NOMO-1 (cell line): ENCODE measurements around the gene ZC3H10.
"Not testable (repeated sequence)": the region's sequence is repeated elsewhere in the genome, so short reads cannot be mapped to it uniquely, and the experiment has no call there.

ENCODE experiments used
- DNase-seq, 2 experiments: peaks; one replicate each; lab custom pipeline; 2025; ENCODE audit not compliant: unreplicated experiment in 2 of 2; lab: John Stamatoyannopoulos, UW

ZC3H10 gene

GRCh38 chr12:56102683-56103065 lies 15.4 kb upstream of the ZC3H10 start:
- DNase-seq = no peak

- no peak for DNase-seq
These were observed 14.9 kb upstream of the ZC3H10 start for GRCh38 chr12:56103066-56103711.

- DNase-seq = peak in 1 of 2 experiments; percentile 78
These were observed 14.3 kb upstream of the ZC3H10 start for GRCh38 chr12:56103823-56104108.

- DNase-seq = peak; percentile 99 to 100
These were observed 13.8 kb upstream of the ZC3H10 start, which contains the start of gene PA2G4 for GRCh38 chr12:56104109-56104814. Gene PA2G4 (plus strand): TSS chr12:56104559. CDS start chr12:56104738, 179 bp downstream.

GRCh38 chr12:56104815-56105608 lies 13.1 kb upstream of the ZC3H10 start:
- peak in 1 of 2 experiments; percentile 34 for DNase-seq

- no peak for DNase-seq
These were observed 12.5 kb upstream of the ZC3H10 start for GRCh38 chr12:56105609-56105902.

GRCh38 chr12:56107242-56107641 lies 10.8 kb upstream of the ZC3H10 start:
- no peak for DNase-seq

- no peak for DNase-seq
These were observed 7.5 kb upstream of the ZC3H10 start for GRCh38 chr12:56110571-56110970.

GRCh38 chr12:56114084-56114483 lies 4.0 kb upstream of the ZC3H10 start:
- no peak for DNase-seq

- DNase-seq = no peak
These were observed 2.7 kb upstream of the ZC3H10 start for GRCh38 chr12:56115329-56115728.

- peak; percentile 92 to 93 for DNase-seq
These were observed 1.6 kb upstream of the ZC3H10 start, which contains the start of gene RPL41 for GRCh38 chr12:56116267-56117081. Gene RPL41 (plus strand): TSS chr12:56116633.

- DNase-seq = not testable (repeated sequence)
These were observed 872 bp upstream of the ZC3H10 start for GRCh38 chr12:56117082-56117706.

- DNase-seq = peak in 1 of 2 experiments; percentile 66
These were observed 757 bp downstream of the ZC3H10 start for GRCh38 chr12:56118688-56119357.

- peak; percentile 60 to 61 for DNase-seq
These were observed 1.3 kb downstream of the ZC3H10 start for GRCh38 chr12:56119361-56119796.

GRCh38 chr12:56120158-56120846 lies 2.2 kb downstream of the ZC3H10 start:
- DNase-seq = no peak

GRCh38 chr12:56121204-56121870 lies 3.3 kb downstream of the ZC3H10 start:
- no peak for DNase-seq

- no peak for DNase-seq
These were observed 4.6 kb downstream of the ZC3H10 start for GRCh38 chr12:56122637-56123036.

GRCh38 chr12:56124133-56124532 lies 6.1 kb downstream of the ZC3H10 start:
- DNase-seq = no peak

- DNase-seq = peak; percentile 66 to 92
These were observed 8.7 kb downstream of the ZC3H10 start for GRCh38 chr12:56126732-56127239.
